ENCODE results near the gene SLC30A3. TPM values are rescaled to one million over a fixed set of nuclear protein-coding genes. Genes with fewer than 3 reads are reported as not detected.

SLC30A3 gene
- total RNA-seq, 1 experiment from 2014 or later, result 1.5 TPM

DNA sequence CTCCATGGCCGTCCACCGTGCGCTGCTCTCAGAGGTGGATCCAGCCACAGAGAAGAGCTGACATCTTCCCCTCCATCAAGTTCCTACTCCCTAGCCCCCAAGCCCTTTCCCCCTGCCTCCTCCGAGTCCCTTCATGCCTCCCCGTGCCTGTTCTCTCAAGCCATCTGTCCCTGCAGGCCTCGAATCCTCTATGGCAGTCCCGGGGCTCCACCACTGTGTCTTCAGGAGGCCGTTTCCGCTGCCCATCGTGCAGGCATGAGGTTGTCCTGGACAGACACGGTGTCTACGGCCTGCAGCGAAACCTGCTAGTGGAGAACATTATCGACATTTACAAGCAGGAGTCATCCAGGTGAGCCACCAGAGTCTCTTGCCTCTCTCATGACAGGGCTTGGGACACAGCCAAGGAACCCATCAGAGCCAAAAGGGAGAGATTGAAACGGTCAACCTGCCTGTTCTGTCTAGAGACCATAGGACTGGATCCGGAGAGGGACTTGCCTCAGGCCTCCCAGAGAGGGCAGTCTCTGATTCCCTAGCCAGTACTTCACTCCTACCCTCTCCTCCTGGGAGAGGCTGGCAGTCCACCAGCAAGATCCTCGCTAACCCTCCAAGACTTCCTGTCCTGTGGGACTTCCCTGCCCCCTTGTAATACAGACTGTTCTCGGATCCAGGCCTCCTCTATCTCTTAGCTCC lies 35.7 kb upstream of the SLC30A3 start:
- no peak overlapping the region for H2AFZ ChIP-seq
- peaks cover 11% of the 10 kb centered on the region for H3F3A ChIP-seq (ENCODE audit: insufficient read depth, low read depth)
- CTCF ChIA-PET, result no interaction called here
- no peaks in the 10 kb centered on the region for H3K9me3 ChIP-seq (ENCODE audit: insufficient read depth, low read depth)
- no TSS peak for BruUV-seq (replicated peaks)
- no peaks in the 10 kb centered on the region for H3K27me3 ChIP-seq (ENCODE audit: insufficient read depth, low read depth)
- intact Hi-C loops (cut with micrococcal nuclease; ENCODE audit: unreplicated experiment), result no loop called here
- POLR2A ChIA-PET (ENCODE audit: unreplicated experiment), result no interaction called here
- H3K9me2 ChIP-seq (ENCODE audit: insufficient read depth), result no peaks in the 10 kb centered on the region
- no peak for DNase-seq
- H3K4me2 ChIP-seq, result no peak overlapping the region
- H3K79me2 ChIP-seq (ENCODE audit: low read depth), result no peaks in the 10 kb centered on the region
- TF ChIP-seq, protein P1, sequence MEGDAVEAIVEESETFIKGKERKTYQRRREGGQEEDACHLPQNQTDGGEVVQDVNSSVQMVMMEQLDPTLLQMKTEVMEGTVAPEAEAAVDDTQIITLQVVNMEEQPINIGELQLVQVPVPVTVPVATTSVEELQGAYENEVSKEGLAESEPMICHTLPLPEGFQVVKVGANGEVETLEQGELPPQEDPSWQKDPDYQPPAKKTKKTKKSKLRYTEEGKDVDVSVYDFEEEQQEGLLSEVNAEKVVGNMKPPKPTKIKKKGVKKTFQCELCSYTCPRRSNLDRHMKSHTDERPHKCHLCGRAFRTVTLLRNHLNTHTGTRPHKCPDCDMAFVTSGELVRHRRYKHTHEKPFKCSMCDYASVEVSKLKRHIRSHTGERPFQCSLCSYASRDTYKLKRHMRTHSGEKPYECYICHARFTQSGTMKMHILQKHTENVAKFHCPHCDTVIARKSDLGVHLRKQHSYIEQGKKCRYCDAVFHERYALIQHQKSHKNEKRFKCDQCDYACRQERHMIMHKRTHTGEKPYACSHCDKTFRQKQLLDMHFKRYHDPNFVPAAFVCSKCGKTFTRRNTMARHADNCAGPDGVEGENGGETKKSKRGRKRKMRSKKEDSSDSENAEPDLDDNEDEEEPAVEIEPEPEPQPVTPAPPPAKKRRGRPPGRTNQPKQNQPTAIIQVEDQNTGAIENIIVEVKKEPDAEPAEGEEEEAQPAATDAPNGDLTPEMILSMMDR (conservative IDR thresholded peaks at IDR 0.05), result no peak
- no peak for TF ChIP-seq EZH2 (IDR thresholded peaks at IDR 0.05; ENCODE audit: low read depth)
- H3K36me3 ChIP-seq (ENCODE audit: low read depth), result no peaks in the 10 kb centered on the region
- H4K20me1 ChIP-seq (ENCODE audit: insufficient read depth), result no peaks in the 10 kb centered on the region
- no peak overlapping the region for H3K27ac ChIP-seq
- H3K4me3 ChIP-seq, result no peak overlapping the region
- peaks cover 7% of the 10 kb centered on the region for H3K4me1 ChIP-seq (replicated peaks; ENCODE audit: insufficient read depth)

GRCh38 chr2:27297195-27297594 lies 34.3 kb upstream of the SLC30A3 start:
- no peaks in the 10 kb centered on the region for H3K36me3 ChIP-seq (ENCODE audit: low read depth)
- no peak overlapping the region for H2AFZ ChIP-seq
- H3K4me3 ChIP-seq, result no peak overlapping the region
- no peak overlapping the region for H3K4me2 ChIP-seq
- ChIA-PET POLR2A (ENCODE audit: unreplicated experiment) (no interaction called here), CTCF (no interaction called here)
- no peaks in the 10 kb centered on the region for H3K27me3 ChIP-seq (ENCODE audit: insufficient read depth, low read depth)
- no peaks in the 10 kb centered on the region for H4K20me1 ChIP-seq (ENCODE audit: insufficient read depth)
- H3K4me1 ChIP-seq (replicated peaks; ENCODE audit: insufficient read depth), result peaks cover 21% of the 10 kb centered on the region
- no peak for DNase-seq
- peaks cover 24% of the 10 kb centered on the region for H3F3A ChIP-seq (ENCODE audit: insufficient read depth, low read depth)
- no peak for TF ChIP-seq EZH2 (IDR thresholded peaks at IDR 0.05; ENCODE audit: low read depth)
- TF ChIP-seq, protein P1 (conservative IDR thresholded peaks at IDR 0.05), result no peak
- H3K27ac ChIP-seq, result no peak overlapping the region
- BruUV-seq (replicated peaks), result no TSS peak
- intact Hi-C loops (cut with micrococcal nuclease; ENCODE audit: unreplicated experiment), result no loop called here
- no peaks in the 10 kb centered on the region for H3K9me3 ChIP-seq (ENCODE audit: insufficient read depth, low read depth)
- H3K9me2 ChIP-seq (ENCODE audit: insufficient read depth), result no peaks in the 10 kb centered on the region
- no peaks in the 10 kb centered on the region for H3K79me2 ChIP-seq (ENCODE audit: low read depth)

GRCh38 chr2:27296481-27296880 lies 33.6 kb upstream of the SLC30A3 start:
- POLR2A ChIA-PET (ENCODE audit: unreplicated experiment), result interaction anchor here (0.5 kb wide), 1 partner anchor 16 kb away, joined by 4 read pairs; no protein-coding TSS in a partner anchor
- intact Hi-C loops (cut with micrococcal nuclease; ENCODE audit: unreplicated experiment), result no loop called here

More at GRCh38 chr2:27296481-27296880, 33.6 kb upstream of the SLC30A3 start:
- no peaks in the 10 kb centered on the region for H3K9me3 ChIP-seq (ENCODE audit: insufficient read depth, low read depth)
- no peaks in the 10 kb centered on the region for H3K36me3 ChIP-seq (ENCODE audit: low read depth)
- TF ChIP-seq EZH2 (IDR thresholded peaks at IDR 0.05; ENCODE audit: low read depth), result no peak
- TF ChIP-seq, protein P1 (conservative IDR thresholded peaks at IDR 0.05), result no peak
- no peak overlapping the region for H3K4me3 ChIP-seq
- H3K4me2 ChIP-seq, result no peak overlapping the region
- no peak for DNase-seq
- no peaks in the 10 kb centered on the region for H3K27me3 ChIP-seq (ENCODE audit: insufficient read depth, low read depth)
- H3K27ac ChIP-seq, result no peak overlapping the region
- H3K79me2 ChIP-seq (ENCODE audit: low read depth), result no peaks in the 10 kb centered on the region
- CTCF ChIA-PET, result no interaction called here
- H3K9me2 ChIP-seq (ENCODE audit: insufficient read depth), result no peaks in the 10 kb centered on the region
- H3K4me1 ChIP-seq (replicated peaks; ENCODE audit: insufficient read depth), result peaks cover 28% of the 10 kb centered on the region
- BruUV-seq (replicated peaks), result no TSS peak
- no peak overlapping the region for H2AFZ ChIP-seq
- H4K20me1 ChIP-seq (ENCODE audit: insufficient read depth), result no peaks in the 10 kb centered on the region
- peaks cover 31% of the 10 kb centered on the region for H3F3A ChIP-seq (ENCODE audit: insufficient read depth, low read depth)

All from PC-9 (cell line).